Kasumi-1 (cell line): ENCODE results near the gene IL1R1.
"Not testable (repeated sequence)": the region's sequence is repeated elsewhere in the genome, so short reads cannot be mapped to it uniquely, and the experiment has no call there.

Experiments
- DNase-seq, 2 experiments: peaks; one replicate each; lab custom pipeline; 2025; lab: John Stamatoyannopoulos, UW

IL1R1 gene, protein sequence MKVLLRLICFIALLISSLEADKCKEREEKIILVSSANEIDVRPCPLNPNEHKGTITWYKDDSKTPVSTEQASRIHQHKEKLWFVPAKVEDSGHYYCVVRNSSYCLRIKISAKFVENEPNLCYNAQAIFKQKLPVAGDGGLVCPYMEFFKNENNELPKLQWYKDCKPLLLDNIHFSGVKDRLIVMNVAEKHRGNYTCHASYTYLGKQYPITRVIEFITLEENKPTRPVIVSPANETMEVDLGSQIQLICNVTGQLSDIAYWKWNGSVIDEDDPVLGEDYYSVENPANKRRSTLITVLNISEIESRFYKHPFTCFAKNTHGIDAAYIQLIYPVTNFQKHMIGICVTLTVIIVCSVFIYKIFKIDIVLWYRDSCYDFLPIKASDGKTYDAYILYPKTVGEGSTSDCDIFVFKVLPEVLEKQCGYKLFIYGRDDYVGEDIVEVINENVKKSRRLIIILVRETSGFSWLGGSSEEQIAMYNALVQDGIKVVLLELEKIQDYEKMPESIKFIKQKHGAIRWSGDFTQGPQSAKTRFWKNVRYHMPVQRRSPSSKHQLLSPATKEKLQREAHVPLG

DNA sequence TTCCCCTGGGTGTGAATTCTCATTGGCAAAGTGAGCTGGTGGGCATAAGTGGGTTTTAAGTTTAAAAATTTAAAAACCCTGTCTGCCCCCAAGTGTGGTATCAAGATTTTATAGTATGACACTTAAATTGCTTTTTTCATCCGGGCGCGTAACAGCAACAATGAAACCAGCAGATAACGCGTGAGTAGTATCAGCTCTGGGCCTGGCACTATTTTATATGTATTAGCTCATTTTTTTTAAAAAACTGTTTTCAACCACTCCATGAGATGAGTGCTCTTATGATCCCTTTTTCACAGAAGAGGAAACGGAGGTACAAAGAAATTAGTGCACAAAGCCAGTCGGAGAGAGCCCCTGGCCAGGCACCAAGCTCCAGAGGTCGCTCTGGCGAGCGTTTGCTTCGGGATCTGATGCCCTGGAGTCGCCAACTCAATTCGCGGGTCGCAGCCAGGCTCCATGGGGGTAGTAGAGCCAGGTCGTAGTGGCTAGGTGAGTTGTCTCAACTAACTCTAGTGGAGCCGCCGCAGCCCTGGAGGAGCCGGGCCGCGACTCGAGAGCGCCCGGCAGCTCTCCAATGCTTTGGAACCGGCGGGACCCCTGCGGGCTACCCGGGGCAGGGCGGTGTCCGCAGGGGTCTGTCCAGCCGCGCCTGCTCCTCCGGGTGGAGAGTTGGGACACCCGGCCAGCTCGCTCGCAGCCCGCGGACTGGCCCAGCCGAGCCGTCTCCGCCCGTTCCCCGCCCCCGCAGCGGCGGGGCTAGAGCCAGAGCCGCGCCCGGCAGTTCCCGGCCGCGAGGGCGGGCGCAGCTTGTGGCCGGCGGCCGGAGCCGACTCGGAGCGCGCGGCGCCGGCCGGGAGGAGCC is at the start of gene IL1R1:
Gene IL1R1 (plus strand): TSS at position 777 of the 859 bp plus-strand sequence. CDS start 14,979 bp downstream, outside the sequence.
- DNase-seq: no peak

DNA sequence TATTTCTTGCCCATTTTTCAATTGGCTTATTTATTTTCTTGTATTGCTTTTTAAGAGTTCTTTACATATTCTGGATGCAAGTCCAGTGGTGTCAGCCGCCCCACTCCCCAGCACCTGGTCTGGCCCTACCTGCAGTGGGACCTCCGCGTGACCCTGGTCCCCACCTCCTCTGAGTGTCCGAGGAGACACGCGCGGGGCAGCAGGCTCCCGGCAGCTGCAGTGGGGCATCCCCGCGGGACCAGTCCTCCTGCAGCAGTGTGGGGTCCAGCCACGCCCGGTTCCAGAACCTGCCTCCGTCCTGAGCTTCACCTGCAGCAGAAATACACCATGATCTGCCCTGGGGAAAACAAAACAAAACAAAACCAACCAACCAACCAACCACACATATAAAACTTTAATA is 48.9 kb upstream of the IL1R1 start:
- no peak for DNase-seq

DNA sequence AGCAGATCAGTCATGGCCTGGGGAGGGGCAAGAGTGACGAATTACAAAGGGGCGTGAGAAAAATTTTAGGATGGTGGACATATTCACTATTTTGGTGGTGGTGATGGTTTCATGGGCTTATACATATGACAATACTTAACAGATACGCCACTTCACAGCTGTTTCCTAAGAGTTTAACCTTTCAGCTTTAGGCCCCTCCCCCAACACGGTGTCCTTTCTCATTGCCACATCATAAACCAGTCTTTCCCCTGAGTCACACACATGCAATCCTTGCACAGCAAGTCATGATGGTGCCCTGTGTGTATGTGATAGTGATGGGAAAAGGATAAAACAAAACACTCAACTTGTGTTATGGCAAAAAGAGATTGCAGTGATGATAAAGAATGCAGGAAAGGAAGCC is 47.6 kb upstream of the IL1R1 start:
- no peak for DNase-seq

DNA sequence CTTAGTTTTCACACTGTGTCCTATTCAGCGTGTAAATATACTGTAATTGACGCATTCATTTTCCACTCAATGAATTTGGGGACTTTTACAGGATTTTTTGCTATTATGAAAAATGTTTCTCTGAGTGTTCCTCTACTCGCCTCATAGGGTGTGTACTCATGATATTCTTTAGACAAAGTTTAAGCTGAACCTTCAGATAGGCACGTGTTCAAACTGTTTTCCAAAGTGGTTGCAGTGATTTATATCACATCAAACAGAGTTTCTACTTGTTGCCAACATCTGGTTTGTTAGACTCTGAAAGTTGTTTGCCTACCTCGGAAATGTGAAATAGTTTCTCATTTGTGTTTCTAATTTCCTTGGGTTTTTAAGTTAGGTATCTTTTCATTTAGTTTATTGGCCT is 46.4 kb upstream of the IL1R1 start:
- DNase-seq: no peak

DNA sequence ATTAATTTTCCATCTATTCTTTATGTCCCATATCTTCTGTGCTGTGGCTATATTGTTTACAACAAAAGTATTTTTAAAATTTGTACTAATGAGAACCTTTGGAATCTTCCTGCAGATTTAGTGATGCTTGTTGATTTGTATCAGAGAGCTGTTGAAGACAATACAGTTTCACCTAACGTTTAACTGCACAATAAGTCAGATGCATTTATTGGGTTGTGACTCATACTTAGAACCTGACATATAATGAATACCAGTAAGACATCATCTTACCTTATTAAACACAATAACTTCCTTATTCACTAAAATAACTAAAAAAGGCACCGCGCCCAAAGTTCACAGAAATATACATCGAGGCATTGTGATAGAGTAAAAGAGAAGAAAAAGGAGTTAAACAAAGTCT is 43.8 kb upstream of the IL1R1 start:
- no peak for DNase-seq

DNA sequence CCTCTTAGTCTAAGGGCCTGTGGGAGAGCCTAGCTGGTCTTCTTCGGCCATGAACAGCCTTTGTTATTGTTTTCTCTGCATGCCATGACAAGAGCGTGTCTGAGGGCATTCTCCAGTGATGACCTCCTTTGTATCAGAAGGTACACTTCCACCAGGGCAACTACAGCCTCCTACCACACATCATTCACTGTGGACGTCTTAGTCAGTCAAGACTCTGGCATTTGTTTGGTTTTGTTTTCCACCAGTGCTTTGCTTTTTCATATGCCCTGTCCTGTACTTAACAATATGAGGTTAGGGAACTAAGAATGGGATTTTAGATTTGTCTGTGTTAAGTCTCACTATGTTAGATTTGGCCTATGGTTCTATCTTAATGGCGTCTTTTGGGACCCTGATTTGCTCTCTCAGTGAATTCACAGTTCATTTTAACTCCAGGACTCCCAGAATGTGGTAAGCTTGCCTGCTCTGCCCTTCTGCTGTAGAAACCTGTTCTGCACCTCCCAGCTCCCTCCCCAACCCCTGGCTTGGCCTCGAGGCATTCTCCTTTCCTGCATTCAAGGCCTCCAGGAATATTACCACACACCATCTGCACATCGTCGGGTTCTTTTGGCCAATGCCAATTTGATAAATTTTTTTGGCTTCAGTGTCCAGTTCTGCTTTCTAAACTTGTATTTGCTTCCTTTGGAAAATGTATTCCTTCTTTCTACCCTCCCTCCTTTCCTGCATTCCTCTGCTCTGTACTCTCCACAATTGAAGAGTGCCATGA is 42.8 kb upstream of the IL1R1 start:
- DNase-seq: no peak

DNA sequence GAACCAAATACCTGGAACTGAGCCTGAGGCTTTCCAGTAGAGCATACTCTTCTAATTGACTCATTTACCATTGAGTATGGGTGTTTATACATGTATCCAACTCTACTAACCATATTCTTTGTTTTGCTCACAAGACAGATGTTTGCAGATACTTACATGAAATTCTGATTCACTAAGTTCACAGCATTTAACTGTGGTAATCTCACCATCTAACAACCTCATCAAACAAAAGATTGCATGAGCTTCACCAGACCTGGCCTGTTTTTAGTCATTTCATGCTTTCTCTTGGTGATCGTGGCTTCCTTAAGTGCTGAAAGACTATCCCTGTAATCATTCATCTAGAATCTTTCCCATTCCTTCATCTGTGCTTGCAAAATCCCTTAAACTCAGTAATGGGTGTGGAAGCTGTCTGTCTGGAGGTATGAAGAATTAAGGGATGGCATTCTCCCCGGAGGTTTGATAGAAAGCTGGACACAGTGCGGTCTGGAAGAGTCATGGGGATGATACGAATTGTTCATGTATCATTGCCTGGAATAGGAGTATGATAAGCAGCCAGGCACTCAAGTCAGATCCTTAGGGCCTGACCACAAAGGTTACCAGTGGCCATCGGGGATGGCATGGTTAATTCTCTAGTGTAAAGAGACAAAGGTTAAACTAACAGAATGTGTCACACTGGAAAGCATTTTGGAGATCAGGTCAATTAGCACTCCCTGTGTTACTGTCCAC is 42.0 kb upstream of the IL1R1 start:
- no peak for DNase-seq

DNA sequence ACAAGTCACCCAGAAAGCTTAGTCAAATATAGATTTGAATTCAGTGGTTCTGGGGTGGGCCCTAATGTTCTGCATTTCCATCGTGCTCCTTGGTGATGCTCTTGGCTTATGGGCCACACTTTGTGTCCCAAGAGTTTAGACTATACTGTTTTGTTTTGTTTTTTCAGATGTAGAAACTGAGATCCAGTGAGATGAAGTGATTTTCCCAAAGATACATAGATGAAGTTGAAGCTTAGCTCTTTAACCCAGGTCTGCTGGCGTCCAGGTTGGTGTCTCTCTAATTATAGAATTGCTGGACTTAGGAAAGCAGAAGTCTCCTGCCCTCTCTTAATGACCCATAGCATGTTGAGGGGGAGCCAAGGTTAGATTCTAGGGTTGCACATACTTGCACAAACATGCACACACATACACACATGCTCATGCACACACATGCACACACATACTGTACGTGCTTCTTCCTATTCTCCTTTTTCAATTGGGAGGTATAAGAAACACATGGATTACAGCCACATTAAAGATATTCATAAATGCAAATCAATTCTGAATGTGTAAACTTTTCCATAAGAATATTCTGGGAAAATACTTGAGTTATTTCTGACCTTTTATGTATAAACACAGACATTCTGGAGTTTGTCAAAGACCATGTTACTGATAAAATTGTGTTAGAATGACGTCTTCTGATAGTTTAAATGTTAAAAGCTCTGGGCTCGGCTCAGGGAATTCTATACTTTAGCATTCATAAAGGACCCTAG is 41.3 kb upstream of the IL1R1 start:
- DNase-seq: no peak

DNA sequence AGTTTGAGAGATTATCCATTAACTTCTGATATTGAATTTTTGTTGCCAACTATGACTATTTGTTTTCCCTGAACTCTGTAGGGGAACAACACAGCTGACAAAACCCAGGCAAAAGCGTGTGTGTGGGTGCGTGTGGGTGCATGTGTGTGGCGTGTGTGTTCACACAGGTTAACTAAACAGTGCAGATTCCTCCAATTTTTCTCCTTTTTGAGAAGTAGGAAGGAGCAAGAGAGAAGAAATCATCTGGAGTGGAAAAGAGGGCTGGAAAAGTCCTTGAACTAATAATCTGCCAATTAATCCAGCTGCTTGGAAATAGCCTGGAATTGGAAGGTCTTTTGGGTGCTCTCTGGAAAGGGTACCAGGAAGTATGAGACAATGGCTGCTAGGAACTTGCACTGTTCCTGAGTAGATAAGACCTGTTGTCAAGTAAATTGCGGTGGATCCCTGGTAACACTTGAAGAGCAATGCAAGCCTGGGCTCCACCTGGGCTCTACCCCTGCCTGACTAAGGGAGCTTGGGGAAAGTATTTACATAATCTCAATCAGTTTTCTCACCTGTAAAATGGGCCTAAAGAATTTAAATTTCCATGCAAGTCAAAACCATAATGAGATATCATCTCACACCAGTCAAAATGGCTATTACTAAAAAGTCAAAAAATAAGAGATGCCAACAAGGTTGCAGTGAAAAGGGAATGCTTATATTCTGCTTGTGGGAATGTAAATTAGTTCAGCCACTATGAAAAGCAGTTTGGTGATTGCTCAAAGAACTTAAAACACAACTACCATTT is 40.5 kb upstream of the IL1R1 start:
- DNase-seq: no peak

DNA sequence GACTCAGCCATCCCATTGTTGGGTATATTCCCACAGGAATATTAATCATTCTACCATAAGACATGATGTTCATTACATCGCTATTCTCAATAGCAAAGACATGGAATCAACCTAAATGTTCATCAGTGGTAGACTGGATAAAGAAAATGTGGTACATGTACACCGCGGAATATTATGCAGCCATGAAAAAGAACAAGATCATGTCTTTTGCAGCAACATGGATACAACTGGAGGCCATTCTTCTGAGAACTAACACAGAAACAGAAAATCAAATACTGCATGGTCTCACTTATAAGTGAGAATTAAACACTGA is 40.0 kb upstream of the IL1R1 start:
- not testable (repeated sequence) for DNase-seq

DNA sequence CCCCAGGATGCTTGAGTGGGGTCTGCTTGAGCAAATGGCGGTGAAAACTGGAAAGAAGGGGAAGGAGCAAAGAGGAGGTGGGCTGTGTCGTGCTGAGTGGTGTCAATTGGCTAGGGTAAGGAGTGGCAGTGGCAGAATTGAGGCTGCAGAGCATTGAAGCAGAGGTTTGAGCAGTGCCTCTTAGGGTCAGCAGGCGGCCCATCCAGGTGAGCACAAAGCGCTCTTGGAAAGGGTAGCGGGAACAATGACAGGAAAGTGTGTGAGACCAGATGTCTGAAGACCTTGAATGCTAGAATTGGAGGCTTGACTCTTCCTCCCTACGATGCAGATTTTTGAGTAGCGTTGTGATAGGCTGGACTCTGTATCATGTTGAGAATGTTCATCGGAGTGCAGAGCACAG is 39.3 kb upstream of the IL1R1 start:
- no peak for DNase-seq

DNA sequence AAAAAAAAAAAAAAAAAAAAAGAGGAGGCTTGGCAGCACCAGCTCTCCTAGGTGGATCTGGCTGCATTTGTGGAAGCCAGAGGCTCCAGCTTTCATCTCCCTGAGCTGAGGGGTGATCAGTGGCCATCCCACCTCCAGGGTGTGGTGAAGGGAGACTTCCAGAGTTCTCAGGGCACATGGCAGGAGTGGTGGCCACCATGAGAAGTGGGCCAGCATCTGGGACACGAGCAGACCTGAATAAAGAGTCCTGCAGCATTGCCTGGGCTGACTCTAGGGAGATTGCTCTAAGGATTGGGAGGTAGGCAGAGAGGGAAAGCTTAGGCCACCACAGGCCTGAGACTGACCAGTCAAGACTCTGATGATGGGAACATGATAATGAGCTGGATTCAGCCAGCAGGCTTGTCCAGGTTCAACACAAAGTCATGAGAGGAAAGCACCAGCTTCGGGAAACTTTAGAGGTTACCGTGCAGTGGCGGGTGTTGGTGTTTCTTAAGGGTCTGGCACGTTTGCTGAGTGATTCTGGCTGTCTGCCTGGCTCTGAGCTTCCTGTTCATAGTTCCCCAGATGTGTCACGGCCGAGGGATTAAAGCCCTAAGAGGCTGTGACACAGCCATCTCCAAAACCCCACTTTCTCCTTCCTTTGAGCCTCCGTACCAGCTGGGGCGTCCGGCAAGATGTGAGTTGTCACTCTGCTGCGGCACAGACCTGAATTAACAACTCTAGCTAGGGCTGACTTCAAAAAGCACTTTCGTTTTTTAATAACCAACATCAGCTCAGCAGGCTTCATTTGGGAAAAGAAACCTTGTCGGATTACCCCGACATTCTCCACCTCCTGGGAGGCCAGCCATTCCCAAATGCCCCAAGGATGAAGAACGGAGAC is 38.3 kb upstream of the IL1R1 start:
- peak; percentile 89 to 92 for DNase-seq

DNA sequence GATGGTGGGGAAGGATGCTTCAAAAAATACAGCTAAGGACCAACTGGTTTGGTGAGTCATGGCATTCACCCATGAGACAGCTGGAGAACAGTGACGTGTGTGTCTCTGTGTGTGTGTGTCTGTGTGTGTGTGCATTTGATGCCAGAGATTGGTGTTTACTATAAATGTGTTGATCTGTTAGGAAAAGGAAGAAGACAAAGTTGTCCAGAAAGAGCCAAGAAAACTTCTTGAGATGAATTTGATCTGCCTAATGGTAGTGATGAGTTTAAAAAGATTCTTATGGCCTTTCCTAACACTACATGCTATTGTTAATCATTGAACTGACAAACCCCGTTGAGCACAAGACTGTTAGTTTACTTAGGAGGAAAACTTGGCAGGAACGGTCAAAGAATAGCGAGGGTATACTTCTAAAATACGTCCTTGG is 36.4 kb upstream of the IL1R1 start:
- no peak for DNase-seq

DNA sequence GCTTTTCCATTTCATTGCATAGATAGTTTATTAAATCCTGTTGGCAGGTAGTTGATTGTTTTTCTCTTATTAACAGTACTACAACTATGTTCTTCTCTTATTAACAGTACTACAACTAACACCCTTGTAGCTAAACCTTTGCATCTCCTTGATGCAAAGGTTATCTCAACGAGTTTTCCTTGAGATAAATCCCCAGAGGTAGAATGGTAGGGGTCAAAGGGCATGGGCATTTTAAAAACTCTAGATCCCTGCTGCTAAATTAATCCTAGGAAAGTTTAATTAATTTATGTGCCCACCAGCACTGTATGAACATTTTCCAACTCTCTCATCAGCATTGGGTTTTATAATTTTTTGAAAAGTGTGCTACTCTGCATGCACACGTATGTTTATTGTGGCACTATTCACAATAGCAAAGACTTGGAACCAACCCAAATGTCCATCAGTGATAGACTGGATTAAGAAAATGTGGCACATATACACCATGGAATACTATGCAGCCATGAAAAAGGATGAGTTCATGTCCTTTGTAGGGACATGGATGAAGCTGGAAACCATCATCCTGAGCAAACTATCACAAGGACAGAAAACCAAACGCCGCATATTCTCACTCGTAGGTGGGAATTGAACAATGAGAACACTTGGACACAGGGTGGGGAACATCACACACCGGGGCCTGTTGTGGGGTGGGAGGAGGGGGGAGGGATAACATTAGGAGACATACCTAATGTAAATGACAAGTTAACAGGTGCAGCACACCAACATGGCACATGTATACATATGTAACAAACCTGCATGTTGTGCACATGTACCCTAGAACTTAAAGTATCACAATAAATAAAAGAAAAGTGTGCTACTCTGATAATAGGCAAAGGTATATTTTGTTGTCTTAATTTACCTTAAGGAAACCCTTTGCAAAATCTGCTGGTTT is 35.5 kb upstream of the IL1R1 start:
- DNase-seq: not testable (repeated sequence)

DNA sequence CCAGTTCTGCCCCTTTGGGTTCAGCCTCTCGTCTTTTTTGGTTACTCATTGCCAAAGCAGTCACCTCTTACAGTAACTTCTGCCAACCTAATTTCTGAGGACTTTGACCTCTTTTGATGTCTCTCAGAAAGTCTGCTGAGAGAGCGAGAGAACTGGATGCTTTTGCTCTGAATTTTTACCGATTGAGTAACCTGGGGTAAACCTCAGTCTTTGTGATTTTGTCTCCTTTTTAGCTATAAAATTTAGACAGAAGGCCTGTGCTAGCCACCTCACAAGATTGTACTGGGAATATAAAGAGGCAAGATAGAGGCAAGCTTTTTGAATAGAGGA is 34.8 kb upstream of the IL1R1 start:
- DNase-seq: no peak

DNA sequence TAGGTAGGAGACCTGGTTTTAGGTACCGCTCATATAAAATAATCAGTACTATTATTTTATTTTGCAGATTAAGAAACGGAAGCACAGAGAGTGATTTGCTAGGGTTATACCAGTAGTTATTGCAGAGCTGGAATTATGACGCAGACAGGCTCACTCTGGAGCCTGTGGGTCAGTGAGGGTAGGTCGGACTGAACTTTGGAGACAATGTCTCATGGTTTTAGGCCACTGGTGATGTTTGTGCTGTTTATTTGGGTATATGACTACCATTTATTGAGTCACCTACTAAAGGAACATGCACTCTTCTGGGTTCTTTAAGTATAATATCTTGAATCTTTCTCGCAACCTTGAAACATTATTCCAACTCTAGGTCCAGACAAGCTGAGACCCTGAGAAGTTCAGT is 33.5 kb upstream of the IL1R1 start:
- DNase-seq: no peak

DNA sequence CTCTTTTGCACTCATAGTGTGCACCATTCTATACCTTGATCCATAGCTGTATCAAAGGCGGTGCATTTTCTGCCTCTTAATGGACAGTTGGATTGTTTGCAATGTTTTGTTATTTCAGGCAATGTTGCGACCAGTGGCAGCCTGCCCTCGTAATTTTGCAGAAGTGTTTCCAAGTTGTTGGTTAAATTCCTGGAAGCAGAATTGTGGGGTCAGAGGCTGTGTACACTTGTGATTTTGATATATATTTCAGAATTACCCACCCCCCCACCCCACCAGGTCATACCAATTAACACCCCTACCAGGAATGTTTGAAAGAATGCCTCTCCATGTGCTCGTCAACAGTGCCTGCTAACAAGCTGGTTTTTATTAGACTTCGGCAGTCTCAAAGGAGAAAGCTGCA is 32.4 kb upstream of the IL1R1 start:
- no peak for DNase-seq
